ENCODE data around the gene TTC39A.
"Not testable (repeated sequence)": the region's sequence is repeated elsewhere in the genome, so short reads cannot be mapped to it uniquely, and the experiment has no call there.

Gene TTC39A

GRCh38 chr1:51263147-51263877 is 67.0 kb downstream of the TTC39A start:
- Mint-ChIP-seq H3K27me3 (no peaks in the 10 kb centered on the region), H3K36me3 (ENCODE audit: insufficient read depth) (peaks cover 4% of the 10 kb centered on the region), H3K27ac (ENCODE audit: low read depth) (no peak overlapping the region), H3K4me3 (no peak overlapping the region), H3K4me1 (peaks cover 70% of the 10 kb centered on the region), H3K9me3 (no peaks in the 10 kb centered on the region)
- DNase-seq (ENCODE audit: low spot score in 2 of 2): no peak
- no peak for ATAC-seq (replicated peaks; ENCODE audit: extremely low read depth, poor library complexity, severe bottlenecking)

GRCh38 chr1:51255331-51255730 is 75.0 kb downstream of the TTC39A start:
- ATAC-seq (replicated peaks; ENCODE audit: extremely low read depth, poor library complexity, severe bottlenecking): no peak
- H3K9me3 Mint-ChIP-seq: no peaks in the 10 kb centered on the region

GRCh38 chr1:51253691-51254090 is 76.7 kb downstream of the TTC39A start:
- H3K4me3 Mint-ChIP-seq: no peak overlapping the region
- peaks cover 35% of the 10 kb centered on the region for H3K4me1 Mint-ChIP-seq
- H3K9me3 Mint-ChIP-seq: no peaks in the 10 kb centered on the region
- DNase-seq (ENCODE audit: low spot score in 2 of 2) (no peak), ATAC-seq (replicated peaks; ENCODE audit: extremely low read depth, poor library complexity, severe bottlenecking) (no peak)
- H3K27me3 Mint-ChIP-seq: no peaks in the 10 kb centered on the region
- no peak overlapping the region for H3K27ac Mint-ChIP-seq (ENCODE audit: low read depth)
- peaks cover 11% of the 10 kb centered on the region for H3K36me3 Mint-ChIP-seq (ENCODE audit: insufficient read depth)

More at GRCh38 chr1:51255331-51255730, 75.0 kb downstream of the TTC39A start:
- H3K27ac Mint-ChIP-seq (ENCODE audit: low read depth): no peak overlapping the region
- peaks cover 11% of the 10 kb centered on the region for H3K36me3 Mint-ChIP-seq (ENCODE audit: insufficient read depth)
- no peak overlapping the region for H3K4me3 Mint-ChIP-seq
- H3K4me1 Mint-ChIP-seq: peaks cover 37% of the 10 kb centered on the region
- no peaks in the 10 kb centered on the region for H3K27me3 Mint-ChIP-seq
- DNase-seq (ENCODE audit: low spot score in 2 of 2): no peak

- ATAC-seq (replicated peaks; ENCODE audit: extremely low read depth, poor library complexity, severe bottlenecking) (no peak), DNase-seq (ENCODE audit: low spot score in 2 of 2) (no peak)
- Mint-ChIP-seq H3K27ac (ENCODE audit: low read depth) (no peak overlapping the region), H3K9me3 (no peaks in the 10 kb centered on the region), H3K36me3 (ENCODE audit: insufficient read depth) (peaks cover 8% of the 10 kb centered on the region), H3K4me1 (peaks cover 34% of the 10 kb centered on the region), H3K4me3 (no peak overlapping the region), H3K27me3 (no peaks in the 10 kb centered on the region)
These were observed 78.0 kb downstream of the TTC39A start for GRCh38 chr1:51252366-51252765.

- not testable (repeated sequence) for H3K36me3 Mint-ChIP-seq (ENCODE audit: insufficient read depth); H3K9me3 Mint-ChIP-seq; H3K4me3 Mint-ChIP-seq; H3K27ac Mint-ChIP-seq (ENCODE audit: low read depth); DNase-seq (ENCODE audit: low spot score in 2 of 2); ATAC-seq (replicated peaks; ENCODE audit: extremely low read depth, poor library complexity, severe bottlenecking); H3K27me3 Mint-ChIP-seq
- H3K4me1 Mint-ChIP-seq: peaks cover 44% of the 10 kb centered on the region
These were observed 79.2 kb downstream of the TTC39A start for GRCh38 chr1:51251165-51251564.

- ATAC-seq (replicated peaks; ENCODE audit: extremely low read depth, poor library complexity, severe bottlenecking); H3K4me3 Mint-ChIP-seq; DNase-seq (ENCODE audit: low spot score in 2 of 2); H3K27ac Mint-ChIP-seq (ENCODE audit: low read depth); H3K36me3 Mint-ChIP-seq (ENCODE audit: insufficient read depth); H3K27me3 Mint-ChIP-seq; H3K9me3 Mint-ChIP-seq: not testable (repeated sequence)
- peaks cover 44% of the 10 kb centered on the region for H3K4me1 Mint-ChIP-seq
These were observed 79.6 kb downstream of the TTC39A start for GRCh38 chr1:51250729-51251128.

GRCh38 chr1:51249445-51249844 is 80.9 kb downstream of the TTC39A start:
- H3K4me1 Mint-ChIP-seq: peaks cover 47% of the 10 kb centered on the region
- no peak overlapping the region for H3K4me3 Mint-ChIP-seq
- peaks cover 5% of the 10 kb centered on the region for H3K36me3 Mint-ChIP-seq (ENCODE audit: insufficient read depth)
- no peaks in the 10 kb centered on the region for H3K27me3 Mint-ChIP-seq
- no peak overlapping the region for H3K27ac Mint-ChIP-seq (ENCODE audit: low read depth)
- DNase-seq (ENCODE audit: low spot score in 2 of 2) (no peak), ATAC-seq (replicated peaks; ENCODE audit: extremely low read depth, poor library complexity, severe bottlenecking) (no peak)
- no peaks in the 10 kb centered on the region for H3K9me3 Mint-ChIP-seq

- H3K27me3 Mint-ChIP-seq: no peaks in the 10 kb centered on the region
- peaks cover 55% of the 10 kb centered on the region for H3K4me1 Mint-ChIP-seq
- H3K9me3 Mint-ChIP-seq: no peaks in the 10 kb centered on the region
- DNase-seq (ENCODE audit: low spot score in 2 of 2) (no peak), ATAC-seq (replicated peaks; ENCODE audit: extremely low read depth, poor library complexity, severe bottlenecking) (no peak)
- H3K36me3 Mint-ChIP-seq (ENCODE audit: insufficient read depth): peaks cover 4% of the 10 kb centered on the region
- H3K4me3 Mint-ChIP-seq: no peak overlapping the region
- H3K27ac Mint-ChIP-seq (ENCODE audit: low read depth): no peak overlapping the region
These were observed 82.9 kb downstream of the TTC39A start for GRCh38 chr1:51247499-51247898.

GRCh38 chr1:51247022-51247421 is 83.3 kb downstream of the TTC39A start:
- H3K4me1 Mint-ChIP-seq: peaks cover 50% of the 10 kb centered on the region
- H3K4me3 Mint-ChIP-seq: no peak overlapping the region
- DNase-seq (ENCODE audit: low spot score in 2 of 2) (no peak), ATAC-seq (replicated peaks; ENCODE audit: extremely low read depth, poor library complexity, severe bottlenecking) (no peak)
- H3K27me3 Mint-ChIP-seq: no peaks in the 10 kb centered on the region
- H3K27ac Mint-ChIP-seq (ENCODE audit: low read depth): no peak overlapping the region
- no peaks in the 10 kb centered on the region for H3K9me3 Mint-ChIP-seq
- H3K36me3 Mint-ChIP-seq (ENCODE audit: insufficient read depth): peaks cover 3% of the 10 kb centered on the region

GRCh38 chr1:51242546-51242945 is 87.8 kb downstream of the TTC39A start:
- DNase-seq (ENCODE audit: low spot score in 2 of 2) (no peak), ATAC-seq (replicated peaks; ENCODE audit: extremely low read depth, poor library complexity, severe bottlenecking) (no peak)
- peaks cover 2% of the 10 kb centered on the region for H3K36me3 Mint-ChIP-seq (ENCODE audit: insufficient read depth)
- no peaks in the 10 kb centered on the region for H3K27me3 Mint-ChIP-seq
- no peaks in the 10 kb centered on the region for H3K9me3 Mint-ChIP-seq
- H3K4me3 Mint-ChIP-seq: no peak overlapping the region
- peaks cover 55% of the 10 kb centered on the region for H3K4me1 Mint-ChIP-seq
- H3K27ac Mint-ChIP-seq (ENCODE audit: low read depth): no peak overlapping the region

- Mint-ChIP-seq H3K36me3 (ENCODE audit: insufficient read depth) (peaks cover 2% of the 10 kb centered on the region), H3K27ac (ENCODE audit: low read depth) (peak overlapping the region; percentile 60), H3K27me3 (no peaks in the 10 kb centered on the region), H3K9me3 (no peaks in the 10 kb centered on the region), H3K4me3 (no peak overlapping the region), H3K4me1 (peaks cover 41% of the 10 kb centered on the region)
- ATAC-seq (replicated peaks; ENCODE audit: extremely low read depth, poor library complexity, severe bottlenecking) (no peak), DNase-seq (ENCODE audit: low spot score in 2 of 2) (no peak)
These were observed 89.2 kb downstream of the TTC39A start for GRCh38 chr1:51241119-51241518.

- H3K9me3 Mint-ChIP-seq: no peaks in the 10 kb centered on the region
- DNase-seq (ENCODE audit: low spot score in 2 of 2): no peak
- H3K4me1 Mint-ChIP-seq: peaks cover 42% of the 10 kb centered on the region
- no peak for ATAC-seq (replicated peaks; ENCODE audit: extremely low read depth, poor library complexity, severe bottlenecking)
- H3K27me3 Mint-ChIP-seq: no peaks in the 10 kb centered on the region
- H3K4me3 Mint-ChIP-seq: no peak overlapping the region
- H3K27ac Mint-ChIP-seq (ENCODE audit: low read depth): peak overlapping the region; percentile 64
- peaks cover 4% of the 10 kb centered on the region for H3K36me3 Mint-ChIP-seq (ENCODE audit: insufficient read depth)
These were observed 90.3 kb downstream of the TTC39A start for GRCh38 chr1:51240084-51240483.

GRCh38 chr1:51238034-51238403 is 92.3 kb downstream of the TTC39A start:
- no peaks in the 10 kb centered on the region for H3K9me3 Mint-ChIP-seq

More at GRCh38 chr1:51238034-51238403, 92.3 kb downstream of the TTC39A start:
- ATAC-seq (replicated peaks; ENCODE audit: extremely low read depth, poor library complexity, severe bottlenecking): no peak
- H3K27ac Mint-ChIP-seq (ENCODE audit: low read depth): no peak overlapping the region
- no peak for DNase-seq (ENCODE audit: low spot score in 2 of 2)
- no peaks in the 10 kb centered on the region for H3K27me3 Mint-ChIP-seq
- H3K4me3 Mint-ChIP-seq: no peak overlapping the region
- H3K36me3 Mint-ChIP-seq (ENCODE audit: insufficient read depth): peaks cover 4% of the 10 kb centered on the region
- peaks cover 37% of the 10 kb centered on the region for H3K4me1 Mint-ChIP-seq
